ENCODE results near the gene TBC1D24.

- no peak for TF ChIP-seq MXI1 (IDR thresholded peaks at IDR 0.05; ENCODE audit: low read depth, low read length)
- TF ChIP-seq CTCF (IDR thresholded peaks at IDR 0.05): no peak
- TF ChIP-seq ZBTB33 (IDR thresholded peaks at IDR 0.05; ENCODE audit: borderline replicate concordance, low read depth): no peak
- no peak for TF ChIP-seq SIN3A (IDR thresholded peaks at IDR 0.05; ENCODE audit: borderline replicate concordance, low read depth, low read length)
- no peak for TF ChIP-seq POLR2AphosphoS5 (IDR thresholded peaks at IDR 0.05; ENCODE audit: low read depth, low read length)
- TF ChIP-seq RCOR1 (IDR thresholded peaks at IDR 0.05; ENCODE audit: low read length): no peak
- no peak for TF ChIP-seq RAD21 (IDR thresholded peaks at IDR 0.05; ENCODE audit: low read length)
- no peak for TF ChIP-seq SMC3 (IDR thresholded peaks at IDR 0.05; ENCODE audit: low read depth, low read length)
- no peak for TF ChIP-seq USF2 (IDR thresholded peaks at IDR 0.05; ENCODE audit: borderline replicate concordance, low read depth, low read length)
- TF ChIP-seq MAX (IDR thresholded peaks at IDR 0.05; ENCODE audit: low read depth): no peak
- no peak for TF ChIP-seq TAF1 (IDR thresholded peaks at IDR 0.05; ENCODE audit: borderline replicate concordance, low read depth, low read length)
These were observed 37.7 kb upstream of the TBC1D24 start for GRCh38 chr16:2437032-2437790.
